PC-3 (cell line): ENCODE results near the gene KIFAP3. TPM values are rescaled to one million over a fixed set of nuclear protein-coding genes. Genes with fewer than 3 reads are reported as not detected.
A peak's percentile ranks its signal among the peaks of the same experiment; 100 is the strongest.

Experiments used
- ATAC-seq: fragments of 200-7000 bp; cut with Tn5 transposase; 2 replicates; pipeline ENCODE4 v1.9.1; 2020; ENCODE audit warnings: mild to moderate bottlenecking, moderate library complexity
- BruUV-seq: library from RNA; stranded (reverse); fragments of 400-500 nt; replicated peaks from 2 replicates; lab custom pipeline; 2021; lab: Mats Ljungman, UMichigan
- CTCF ChIA-PET: fragments of 300-600 bp; sonication (Branson Sonifier 250); formaldehyde crosslinking; loops from one replicate; lab custom pipeline; 2022; ENCODE audit warnings: antibody characterized with exemption; lab: Charles Lee
- POLR2A ChIA-PET: fragments of 300-600 bp; sonication (Branson Sonifier 250); formaldehyde crosslinking; loops from one replicate; lab custom pipeline; 2022; ENCODE audit warnings: antibody characterized with exemption; ENCODE audit not compliant: unreplicated experiment; lab: Charles Lee
- DNase-seq: peaks from one replicate; pipeline ENCODE4 v3.0.0-alpha.2; 2015
- H2AFZ ChIP-seq: fragments of 300-600 bp; sonication (generic); 2 replicates; pipeline ENCODE4 v1.6.0; 2016; ENCODE audit warnings: antibody characterized with exemption, low read length
- H3F3A ChIP-seq: fragments of 300-600 bp; sonication (generic); one replicate; pipeline ENCODE4 v1.6.0; 2017; ENCODE audit warnings: antibody characterized with exemption, low read length, control low read depth, mild to moderate bottlenecking; ENCODE audit not compliant: unreplicated experiment
- H3K27ac ChIP-seq: fragments of 300-600 bp; sonication (generic); 2 replicates; pipeline ENCODE4 v1.5.1; 2016; ENCODE audit warnings: mild to moderate bottlenecking, low read length
- H3K27me3 ChIP-seq: fragments of 300-600 bp; sonication (generic); 2 replicates; pipeline ENCODE4 v1.6.1; 2016; ENCODE audit warnings: low read length, mixed read lengths
- H3K36me3 ChIP-seq: fragments of 300-600 bp; sonication (generic); 2 replicates; pipeline ENCODE4 v1.6.1; 2016; ENCODE audit warnings: low read depth, mixed run types, low read length, mixed read lengths
- H3K4me1 ChIP-seq: fragments of 300-600 bp; sonication (generic); 2 replicates; pipeline ENCODE4 v1.5.1; 2016; ENCODE audit warnings: low read length; ENCODE audit not compliant: insufficient read depth
- H3K4me2 ChIP-seq: fragments of 300-600 bp; sonication (generic); 2 replicates; pipeline ENCODE4 v1.6.0; 2016; ENCODE audit warnings: low read length
- H3K4me3 ChIP-seq: fragments of 300-600 bp; sonication (generic); 2 replicates; pipeline ENCODE4 v1.5.1; 2016; ENCODE audit warnings: mild to moderate bottlenecking, low read length, mixed read lengths
- H3K79me2 ChIP-seq: fragments of 300-600 bp; sonication (generic); 2 replicates; pipeline ENCODE4 v1.6.1; 2017; ENCODE audit warnings: low read length, mixed read lengths
- H3K9ac ChIP-seq: fragments of 300-600 bp; sonication (generic); 2 replicates; pipeline ENCODE4 v1.6.0; 2016; ENCODE audit warnings: mild to moderate bottlenecking, low read length
- H3K9me2 ChIP-seq: fragments of 300-600 bp; sonication (generic); replicated peaks from 2 replicates; pipeline ENCODE4 v1.6.1; 2016; ENCODE audit warnings: mixed run types, low read length, mixed read lengths
- H3K9me3 ChIP-seq: fragments of 300-600 bp; sonication (generic); 2 replicates; pipeline ENCODE4 v1.6.1; 2016; ENCODE audit warnings: low read length, mixed read lengths
- H4K20me1 ChIP-seq: fragments of 300-600 bp; sonication (generic); 2 replicates; pipeline ENCODE4 v1.6.1; 2016; ENCODE audit warnings: low read length, mixed read lengths
- CTCF ChIP-seq: fragments of 300-600 bp; sonication (generic); conservative IDR thresholded peaks from 2 replicates; pipeline ENCODE4 v1.5.1; 2017; ENCODE audit warnings: antibody characterized with exemption, low read depth, mild to moderate bottlenecking, low read length
- EZH2 ChIP-seq: fragments of 300-600 bp; sonication (generic); IDR thresholded peaks from one replicate; pipeline ENCODE4 v1.6.1; 2017; ENCODE audit warnings: antibody characterized with exemption, mild to moderate bottlenecking, low read length; ENCODE audit not compliant: unreplicated experiment
- EZH2phosphoT487 ChIP-seq: fragments of 300-600 bp; sonication (generic); IDR thresholded peaks from 2 replicates; pipeline ENCODE4 v1.6.1; 2018; ENCODE audit warnings: mild to moderate bottlenecking, antibody characterized with exemption, low read length, borderline replicate concordance
- intact Hi-C: fragments of 100-400 bp; cut with micrococcal nuclease; formaldehyde crosslinking; loops from 2 replicates; pipeline ENCODE4 v1.9.0; 2023
- total RNA-seq: library from RNA; depleted of rRNA; stranded (reverse); fragments of >200 nt; gene quantifications from 2 replicates; pipeline ENCODE4 v1.2.3, GENCODE V29; 2014

The KIFAP3 gene
- total RNA-seq, 1 experiment from 2014 or later, result 6.9 TPM

GRCh38 chr1:170041423-170042192 lies 32.9 kb downstream of the KIFAP3 start:
- ATAC-seq (no peak), DNase-seq (no peak)
- no peak overlapping the region for H3K9ac ChIP-seq
- no peak overlapping the region for H2AFZ ChIP-seq
- no peaks in the 10 kb centered on the region for H3K9me2 ChIP-seq
- H3K27ac ChIP-seq, result no peak overlapping the region
- no peaks in the 10 kb centered on the region for H3K4me1 ChIP-seq
- H3K4me3 ChIP-seq, result no peak overlapping the region
- TF ChIP-seq EZH2, result no peak
- no peak for TF ChIP-seq CTCF
- no peak for TF ChIP-seq EZH2phosphoT487
- BruUV-seq, result no TSS peak
- POLR2A ChIA-PET, result no interaction called here
- no peaks in the 10 kb centered on the region for H4K20me1 ChIP-seq
- intact Hi-C loops, result no loop called here
- H3K4me2 ChIP-seq, result no peak overlapping the region
- no peaks in the 10 kb centered on the region for H3F3A ChIP-seq
- no peaks in the 10 kb centered on the region for H3K27me3 ChIP-seq
- no peaks in the 10 kb centered on the region for H3K9me3 ChIP-seq
- H3K79me2 ChIP-seq, result no peaks in the 10 kb centered on the region
- CTCF ChIA-PET, result no interaction called here
- H3K36me3 ChIP-seq, result no peaks in the 10 kb centered on the region

GRCh38 chr1:170032531-170033280 lies 41.8 kb downstream of the KIFAP3 start:
- POLR2A ChIA-PET, result no interaction called here

More at GRCh38 chr1:170032531-170033280, 41.8 kb downstream of the KIFAP3 start:
- no peaks in the 10 kb centered on the region for H3F3A ChIP-seq
- H3K27me3 ChIP-seq, result no peaks in the 10 kb centered on the region
- no peak overlapping the region for H3K4me2 ChIP-seq
- ATAC-seq (no peak), DNase-seq (peak; percentile 4)
- no peak overlapping the region for H3K27ac ChIP-seq
- BruUV-seq, result no TSS peak
- H3K4me3 ChIP-seq, result no peak overlapping the region
- CTCF ChIA-PET, result no interaction called here
- H3K4me1 ChIP-seq, result peaks cover 31% of the 10 kb centered on the region
- 0 out of 2 replicates have a peak, but pooled peaks cover under 1% of the 10 kb centered on the region for H3K36me3 ChIP-seq
- TF ChIP-seq EZH2phosphoT487 (no peak), EZH2 (no peak), CTCF (no peak)
- H3K9me3 ChIP-seq, result no peaks in the 10 kb centered on the region
- H4K20me1 ChIP-seq, result no peaks in the 10 kb centered on the region
- intact Hi-C loops, result no loop called here
- no peaks in the 10 kb centered on the region for H3K9me2 ChIP-seq
- H3K9ac ChIP-seq, result no peak overlapping the region
- H2AFZ ChIP-seq, result no peak overlapping the region
- no peaks in the 10 kb centered on the region for H3K79me2 ChIP-seq
